HG03280 (cell line): ENCODE measurements around the gene UNC13A.

Source experiments
- ATAC-seq: cut with Tn5 transposase; IDR thresholded peaks from one replicate; pipeline ENCODE4 v1.9.1; 2021; ENCODE audit warnings: mild to moderate bottlenecking, moderate library complexity; ENCODE audit not compliant: unreplicated experiment

UNC13A gene

GRCh38 chr19:17632577-17632976, 55.6 kb downstream of the UNC13A start:
- no peak for ATAC-seq

- no peak for ATAC-seq
Measured at GRCh38 chr19:17629760-17630159, 58.4 kb downstream of the UNC13A start.

- no peak for ATAC-seq
Measured at GRCh38 chr19:17627921-17628320, 60.2 kb downstream of the UNC13A start.

GRCh38 chr19:17627161-17627560, 61.0 kb downstream of the UNC13A start:
- no peak for ATAC-seq

- ATAC-seq: no peak
Measured at GRCh38 chr19:17626456-17627015, 61.6 kb downstream of the UNC13A start.

GRCh38 chr19:17625980-17626379, 62.2 kb downstream of the UNC13A start:
- no peak for ATAC-seq

- ATAC-seq: no peak
Measured at GRCh38 chr19:17625043-17625442, 63.1 kb downstream of the UNC13A start.

GRCh38 chr19:17624314-17624991, 63.7 kb downstream of the UNC13A start:
- no peak for ATAC-seq

GRCh38 chr19:17623224-17623935, 64.8 kb downstream of the UNC13A start:
- no peak for ATAC-seq

- no peak for ATAC-seq
Measured at GRCh38 chr19:17620696-17621095, 67.5 kb downstream of the UNC13A start.

- no peak for ATAC-seq
Measured at GRCh38 chr19:17618936-17619335, 69.2 kb downstream of the UNC13A start.

- no peak for ATAC-seq
Measured at GRCh38 chr19:17618281-17618903, 69.8 kb downstream of the UNC13A start.

GRCh38 chr19:17617807-17618192, 70.4 kb downstream of the UNC13A start:
- no peak for ATAC-seq

GRCh38 chr19:17616961-17617806, 71.0 kb downstream of the UNC13A start:
- ATAC-seq: no peak

- no peak for ATAC-seq
Measured at GRCh38 chr19:17616686-17616960, 71.5 kb downstream of the UNC13A start.

- ATAC-seq: no peak
Measured at GRCh38 chr19:17615889-17616685, 72.1 kb downstream of the UNC13A start.

- ATAC-seq: no peak
Measured at GRCh38 chr19:17614476-17614875, 73.7 kb downstream of the UNC13A start.

GRCh38 chr19:17611462-17612244, 76.5 kb downstream of the UNC13A start:
- ATAC-seq: no peak

GRCh38 chr19:17610384-17610783, 77.8 kb downstream of the UNC13A start:
- no peak for ATAC-seq

GRCh38 chr19:17607936-17608335, 80.2 kb downstream of the UNC13A start:
- ATAC-seq: no peak
